Neural cell (in vitro differentiated cells): ENCODE data around the gene FRMD4A. TPM values are rescaled to one million over a fixed set of nuclear protein-coding genes. Genes with fewer than 3 reads are reported as not detected.
"Not testable (repeated sequence)": the region's sequence is repeated elsewhere in the genome, so short reads cannot be mapped to it uniquely, and the experiment has no call there.

Experiments used
- H2AFZ ChIP-seq: fragments of 200-600, 300-800 bp; sonication (generic), shearing (Covaris generic); 2 replicates; pipeline ENCODE4 v1.6.0; 2014; ENCODE audit warnings: low read depth, mild to moderate bottlenecking, antibody characterized with exemption, low read length, moderate library complexity
- H3F3A ChIP-seq: fragments of 200-600 bp; shearing (Covaris generic); 2 replicates; pipeline ENCODE4 v1.6.1; 2016; ENCODE audit warnings: mild to moderate bottlenecking, moderate library complexity, mixed read lengths, antibody characterized with exemption, low read length; ENCODE audit not compliant: insufficient read depth, poor library complexity, severe bottlenecking
- H3K27ac ChIP-seq: fragments of 200-600, 300-800 bp; sonication (generic), shearing (Covaris generic); 2 replicates; pipeline ENCODE4 v1.5.1; 2014; ENCODE audit warnings: mild to moderate bottlenecking, low read length, moderate library complexity
- H3K27me3 ChIP-seq: fragments of 300-800, 200-600 bp; sonication (generic), shearing (Covaris generic); 2 replicates; pipeline ENCODE4 v1.6.0; 2014; ENCODE audit warnings: mild to moderate bottlenecking, low read depth, low read length, moderate library complexity; ENCODE audit not compliant: insufficient read depth
- H3K36me3 ChIP-seq: fragments of 300-800, 200-600 bp; sonication (generic), shearing (Covaris generic); 2 replicates; pipeline ENCODE4 v1.5.1; 2014; ENCODE audit warnings: mild to moderate bottlenecking, antibody characterized with exemption, low read length, moderate library complexity; ENCODE audit not compliant: insufficient read depth
- H3K4me2 ChIP-seq: fragments of 300-800, 200-600 bp; sonication (generic), shearing (Covaris generic); 2 replicates; pipeline ENCODE4 v1.6.0; 2014; ENCODE audit warnings: mild to moderate bottlenecking, low read length
- H3K4me3 ChIP-seq: fragments of 300-800, 200-600 bp; sonication (generic), shearing (Covaris generic); 2 replicates; pipeline ENCODE4 v1.5.1; 2014; ENCODE audit warnings: mild to moderate bottlenecking, low read length, moderate library complexity
- H3K79me2 ChIP-seq: fragments of 200-600 bp; shearing (Covaris generic); replicated peaks from 2 replicates; pipeline ENCODE4 v1.6.0; 2014; ENCODE audit warnings: mild to moderate bottlenecking, low read length, moderate library complexity; ENCODE audit not compliant: insufficient read depth
- H3K9ac ChIP-seq: fragments of 300-800, 200-600 bp; sonication (generic), shearing (Covaris generic); 2 replicates; pipeline ENCODE4 v1.6.1; 2016; ENCODE audit warnings: mild to moderate bottlenecking, low read length, mixed read lengths
- H3K9me2 ChIP-seq: fragments of 200-600 bp; shearing (Covaris generic); 2 replicates; pipeline ENCODE4 v1.6.1; 2016; ENCODE audit warnings: mild to moderate bottlenecking, low read length, mixed read lengths; ENCODE audit not compliant: insufficient read depth
- H3K9me3 ChIP-seq: fragments of 200-600, 300-800 bp; sonication (generic), shearing (Covaris generic); 2 replicates; pipeline ENCODE4 v1.6.1; 2016; ENCODE audit warnings: mild to moderate bottlenecking, mixed run types, low read length, moderate library complexity, mixed read lengths
- H4K20me1 ChIP-seq: fragments of 200-600 bp; shearing (Covaris generic); 2 replicates; pipeline ENCODE4 v1.6.1; 2016; ENCODE audit warnings: mild to moderate bottlenecking, mixed run types; ENCODE audit not compliant: insufficient read depth
- CTCF ChIP-seq: fragments of 450-650 bp; IDR thresholded peaks from 2 replicates; pipeline ENCODE4 v1.5.1; 2014; ENCODE audit warnings: antibody characterized with exemption, mild to moderate bottlenecking, moderate library complexity; ENCODE audit not compliant: poor library complexity, severe bottlenecking
- EP300 ChIP-seq: fragments of 450-650 bp; conservative IDR thresholded peaks from 2 replicates; pipeline ENCODE4 v1.6.1; 2014; ENCODE audit warnings: antibody characterized with exemption, mild to moderate bottlenecking, moderate library complexity; ENCODE audit not compliant: poor library complexity, severe bottlenecking
- EZH2 ChIP-seq: fragments of 200-600, 300-800 bp; shearing (Covaris generic), sonication (generic); IDR thresholded peaks from 2 replicates; pipeline ENCODE4 v1.6.1; 2014; ENCODE audit warnings: antibody characterized with exemption, low read length, borderline replicate concordance, mild to moderate bottlenecking; ENCODE audit not compliant: insufficient read depth, poor library complexity, severe bottlenecking
- MXI1 ChIP-seq: fragments of 450-650 bp; conservative IDR thresholded peaks from 2 replicates; pipeline ENCODE4 v1.6.1; 2014; ENCODE audit warnings: antibody characterized with exemption, mild to moderate bottlenecking; ENCODE audit not compliant: poor library complexity, severe bottlenecking
- POLR2AphosphoS5 ChIP-seq: IDR thresholded peaks from 2 replicates; pipeline ENCODE4 v1.6.1; 2012
- RAD21 ChIP-seq: fragments of 450-650 bp; conservative IDR thresholded peaks from 2 replicates; pipeline ENCODE4 v1.6.1; 2014; ENCODE audit warnings: antibody characterized with exemption, mild to moderate bottlenecking, moderate library complexity
- SMC3 ChIP-seq: fragments of 450-650 bp; conservative IDR thresholded peaks from 2 replicates; pipeline ENCODE4 v1.6.1; 2014; ENCODE audit warnings: antibody characterized with exemption, mild to moderate bottlenecking, moderate library complexity; ENCODE audit not compliant: poor library complexity
- TAF1 ChIP-seq: IDR thresholded peaks from 2 replicates; pipeline ENCODE4 v1.6.1; 2012; ENCODE audit warnings: low read depth
- polyA plus RNA-seq: library from polyadenylated mRNA; depleted of rRNA; stranded (reverse); fragments of >200 nt; gene quantifications from 2 replicates; pipeline ENCODE4 v1.2.3, GENCODE V29; 2014
- TF ChIP-seq, protein P1 (sequence below): IDR thresholded peaks from 2 replicates; pipeline ENCODE4 v1.6.1; 2012; ENCODE audit warnings: borderline replicate concordance

FRMD4A gene
- polyA plus RNA-seq, 1 donor from 2014 or later = 36.5 TPM

DNA sequence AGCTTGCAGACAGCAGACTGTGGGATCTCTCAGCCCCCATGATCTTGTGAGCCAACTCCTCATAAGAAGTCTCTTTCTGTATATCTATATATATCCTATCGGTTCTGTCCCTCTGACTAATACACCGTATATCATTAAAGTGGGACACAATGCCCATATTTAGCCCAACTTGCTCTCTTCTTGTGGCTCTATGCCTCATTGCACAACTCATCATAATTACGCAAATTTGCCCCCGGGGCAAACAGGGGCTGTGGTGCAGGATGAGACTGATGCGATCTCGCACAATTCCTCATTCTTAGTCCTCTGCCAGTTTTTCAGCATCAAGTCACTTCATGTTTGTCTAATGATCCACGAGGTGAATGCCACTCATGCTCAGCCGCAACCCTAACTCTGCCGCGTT, 560.8 kb downstream of the FRMD4A start:
- H3K27ac ChIP-seq = no peak overlapping the region
- no peak overlapping the region for H2AFZ ChIP-seq
- H3K79me2 ChIP-seq = no peaks in the 10 kb centered on the region
- H3K4me2 ChIP-seq = no peak overlapping the region
- H3K36me3 ChIP-seq = no peaks in the 10 kb centered on the region
- no peak for TF ChIP-seq TAF1
- H3K27me3 ChIP-seq = no peaks in the 10 kb centered on the region
- H3K9me2 ChIP-seq = no peaks in the 10 kb centered on the region
- no peak overlapping the region for H3K9ac ChIP-seq
- H3K9me3 ChIP-seq = no peaks in the 10 kb centered on the region
- H3K4me3 ChIP-seq = no peak overlapping the region
- no peaks in the 10 kb centered on the region for H3F3A ChIP-seq
- no peaks in the 10 kb centered on the region for H4K20me1 ChIP-seq

DNA sequence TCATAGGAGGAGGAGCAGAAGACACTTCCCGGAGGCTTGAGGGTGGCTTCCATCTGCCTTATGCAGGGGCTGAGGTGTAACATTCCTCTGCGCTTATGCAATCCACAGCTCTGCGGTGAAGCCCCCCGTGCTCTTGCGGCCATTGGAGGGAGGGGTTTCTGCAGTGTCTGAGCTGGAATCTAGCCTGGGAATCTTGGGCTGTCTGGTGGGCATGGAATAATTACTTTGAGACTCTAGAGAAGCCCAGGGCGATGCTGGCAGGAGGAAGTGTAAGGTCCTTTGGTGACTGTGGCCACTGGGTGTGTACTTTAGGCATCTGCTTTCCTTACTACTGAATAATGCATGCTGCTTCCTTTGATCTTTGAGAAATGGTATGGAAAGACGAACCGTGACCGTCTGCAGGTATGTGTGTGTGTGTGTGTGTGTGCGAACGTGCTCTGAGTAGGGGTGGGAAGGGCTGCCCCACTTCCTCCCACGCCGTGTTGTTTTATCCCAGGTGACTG, 563.0 kb downstream of the FRMD4A start:
- Histone ChIP-seq H3K27me3 (no peaks in the 10 kb centered on the region), H3K4me3 (no peak overlapping the region), H3K36me3 (no peaks in the 10 kb centered on the region), H3K9me3 (no peaks in the 10 kb centered on the region), H3K79me2 (no peaks in the 10 kb centered on the region), H2AFZ (no peak overlapping the region), H3K9ac (no peak overlapping the region), H4K20me1 (no peaks in the 10 kb centered on the region), H3K27ac (no peak overlapping the region), H3F3A (no peaks in the 10 kb centered on the region), H3K9me2 (no peaks in the 10 kb centered on the region), H3K4me2 (no peak overlapping the region)
- TF ChIP-seq EZH2 (no peak), POLR2AphosphoS5 (no peak), MXI1 (no peak), TAF1 (no peak), CTCF (no peak), SMC3 (no peak), RAD21 (no peak), EP300 (no peak)
- TF ChIP-seq, protein P1, sequence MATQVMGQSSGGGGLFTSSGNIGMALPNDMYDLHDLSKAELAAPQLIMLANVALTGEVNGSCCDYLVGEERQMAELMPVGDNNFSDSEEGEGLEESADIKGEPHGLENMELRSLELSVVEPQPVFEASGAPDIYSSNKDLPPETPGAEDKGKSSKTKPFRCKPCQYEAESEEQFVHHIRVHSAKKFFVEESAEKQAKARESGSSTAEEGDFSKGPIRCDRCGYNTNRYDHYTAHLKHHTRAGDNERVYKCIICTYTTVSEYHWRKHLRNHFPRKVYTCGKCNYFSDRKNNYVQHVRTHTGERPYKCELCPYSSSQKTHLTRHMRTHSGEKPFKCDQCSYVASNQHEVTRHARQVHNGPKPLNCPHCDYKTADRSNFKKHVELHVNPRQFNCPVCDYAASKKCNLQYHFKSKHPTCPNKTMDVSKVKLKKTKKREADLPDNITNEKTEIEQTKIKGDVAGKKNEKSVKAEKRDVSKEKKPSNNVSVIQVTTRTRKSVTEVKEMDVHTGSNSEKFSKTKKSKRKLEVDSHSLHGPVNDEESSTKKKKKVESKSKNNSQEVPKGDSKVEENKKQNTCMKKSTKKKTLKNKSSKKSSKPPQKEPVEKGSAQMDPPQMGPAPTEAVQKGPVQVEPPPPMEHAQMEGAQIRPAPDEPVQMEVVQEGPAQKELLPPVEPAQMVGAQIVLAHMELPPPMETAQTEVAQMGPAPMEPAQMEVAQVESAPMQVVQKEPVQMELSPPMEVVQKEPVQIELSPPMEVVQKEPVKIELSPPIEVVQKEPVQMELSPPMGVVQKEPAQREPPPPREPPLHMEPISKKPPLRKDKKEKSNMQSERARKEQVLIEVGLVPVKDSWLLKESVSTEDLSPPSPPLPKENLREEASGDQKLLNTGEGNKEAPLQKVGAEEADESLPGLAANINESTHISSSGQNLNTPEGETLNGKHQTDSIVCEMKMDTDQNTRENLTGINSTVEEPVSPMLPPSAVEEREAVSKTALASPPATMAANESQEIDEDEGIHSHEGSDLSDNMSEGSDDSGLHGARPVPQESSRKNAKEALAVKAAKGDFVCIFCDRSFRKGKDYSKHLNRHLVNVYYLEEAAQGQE = no peak

DNA sequence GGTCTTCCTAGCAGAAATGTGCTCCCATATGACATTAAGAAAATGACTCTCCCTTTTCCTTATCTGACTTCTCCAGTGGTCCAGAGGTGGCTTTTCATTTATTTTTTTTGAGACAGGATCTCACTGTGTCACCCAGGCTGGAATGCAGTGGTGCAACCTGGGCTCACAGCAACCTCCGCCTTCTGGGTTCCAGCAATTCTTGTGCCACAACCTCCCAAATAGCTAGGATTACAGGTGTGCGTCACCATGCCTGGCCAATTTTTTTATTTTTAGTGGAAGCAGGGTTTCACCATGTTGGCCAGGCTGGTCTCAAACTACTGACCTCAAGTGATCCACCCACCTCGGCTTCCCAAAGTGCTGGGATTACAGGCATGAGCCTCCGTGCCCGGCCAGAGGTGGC, 563.6 kb downstream of the FRMD4A start:
- not testable (repeated sequence) for H2AFZ ChIP-seq, H3K9me3 ChIP-seq, H3K79me2 ChIP-seq, H3K9ac ChIP-seq, H3K9me2 ChIP-seq, H3F3A ChIP-seq, H3K27ac ChIP-seq, H4K20me1 ChIP-seq, H3K4me3 ChIP-seq, H3K36me3 ChIP-seq, H3K27me3 ChIP-seq, H3K4me2 ChIP-seq
